GM23248 (cell line): ENCODE results near the gene RPRD1B. TPM values are rescaled to one million over a fixed set of nuclear protein-coding genes. Genes with fewer than 3 reads are reported as not detected.

Experiments used
- DNase-seq: peaks from one replicate; pipeline ENCODE4 v3.0.0-alpha.2; 2015
- H2AFZ ChIP-seq: fragments of 200-600 bp; sonication (generic); 2 replicates; pipeline ENCODE4 v1.6.1; 2016; ENCODE audit warnings: antibody characterized with exemption
- H3F3A ChIP-seq: fragments of 200-600 bp; sonication (generic); 2 replicates; pipeline ENCODE4 v1.6.1; 2016; ENCODE audit warnings: mild to moderate bottlenecking, antibody characterized with exemption, mixed run types; ENCODE audit not compliant: insufficient read depth
- H3K27ac ChIP-seq: fragments of 200-600 bp; sonication (generic); 2 replicates; pipeline ENCODE4 v1.5.1; 2016; ENCODE audit warnings: mild to moderate bottlenecking
- H3K27me3 ChIP-seq: fragments of 200-600 bp; sonication (generic); replicated peaks from 2 replicates; pipeline ENCODE4 v1.6.1; 2016; ENCODE audit warnings: mild to moderate bottlenecking; ENCODE audit not compliant: insufficient read depth
- H3K36me3 ChIP-seq: fragments of 200-600 bp; sonication (generic); 2 replicates; pipeline ENCODE4 v1.6.1; 2016; ENCODE audit warnings: low read depth, mild to moderate bottlenecking
- H3K4me1 ChIP-seq: fragments of 200-600 bp; sonication (generic); 2 replicates; pipeline ENCODE4 v1.6.1; 2016; ENCODE audit warnings: mild to moderate bottlenecking; ENCODE audit not compliant: insufficient read depth
- H3K4me2 ChIP-seq: fragments of 200-600 bp; sonication (generic); one replicate; pipeline ENCODE4 v1.6.1; 2016; ENCODE audit warnings: mild to moderate bottlenecking; ENCODE audit not compliant: unreplicated experiment
- H3K4me3 ChIP-seq: fragments of 200-600 bp; sonication (generic); 2 replicates; pipeline ENCODE4 v1.5.1; 2016; ENCODE audit warnings: mild to moderate bottlenecking
- H3K79me2 ChIP-seq: fragments of 200-600 bp; sonication (generic); 2 replicates; pipeline ENCODE4 v1.6.1; 2016; ENCODE audit warnings: mild to moderate bottlenecking; ENCODE audit not compliant: insufficient read depth
- H3K9ac ChIP-seq: fragments of 200-600 bp; sonication (generic); 2 replicates; pipeline ENCODE4 v1.6.1; 2016; ENCODE audit warnings: mild to moderate bottlenecking
- H3K9me2 ChIP-seq: fragments of 200-600 bp; sonication (generic); 2 replicates; pipeline ENCODE4 v1.6.1; 2016; ENCODE audit warnings: mixed run types, mild to moderate bottlenecking, moderate library complexity; ENCODE audit not compliant: insufficient read depth
- H3K9me3 ChIP-seq: fragments of 200-600 bp; sonication (generic); one replicate; pipeline ENCODE4 v1.6.1; 2017; ENCODE audit warnings: low read depth
- H4K20me1 ChIP-seq: fragments of 200-600 bp; sonication (generic); 2 replicates; pipeline ENCODE4 v1.6.0; 2016; ENCODE audit not compliant: insufficient read depth
- EZH2 ChIP-seq: fragments of 200-600 bp; sonication (generic); IDR thresholded peaks from 2 replicates; pipeline ENCODE4 v1.6.1; 2018; ENCODE audit warnings: antibody characterized with exemption, mild to moderate bottlenecking; ENCODE audit not compliant: insufficient read depth, poor library complexity, severe bottlenecking
- EZH2phosphoT487 ChIP-seq: fragments of 200-600 bp; sonication (generic); IDR thresholded peaks from 2 replicates; pipeline ENCODE4 v1.6.1; 2018; ENCODE audit warnings: antibody characterized with exemption, moderate library complexity, mild to moderate bottlenecking, low read depth; ENCODE audit not compliant: insufficient read depth
- WGBS, 2 experiments: methylation state at CpG; one replicate each; pipeline ENCODE4 v1.1.6; 2015 to 2017; ENCODE audit warnings: low lambda C conversion rate in 2 of 2, low coverage in 1 of 2; ENCODE audit errors: missing lambda C conversion rate in 2 of 2; 5-methylcytosine and 5-hydroxymethylcytosine counted together
- in situ Hi-C: fragments of 300-500 bp; cut with MboI; formaldehyde crosslinking; loops from 2 replicates; pipeline ENCODE4 v1.15.0; 2020
- polyA plus RNA-seq: library from polyadenylated mRNA; unstranded; fragments of >200 nt; fragmentation: Nextera tagmentation; extraction: Ambion mirVana; gene quantifications from 2 replicates; pipeline ENCODE4 v1.2.1, GENCODE V29; 2016
- total RNA-seq: library from RNA; depleted of rRNA; stranded (reverse); fragments of >200 nt; shearing (Covaris generic); gene quantifications from 2 replicates; pipeline ENCODE4 v1.2.3, GENCODE V29; 2014; rRNA removed

RPRD1B gene, protein sequence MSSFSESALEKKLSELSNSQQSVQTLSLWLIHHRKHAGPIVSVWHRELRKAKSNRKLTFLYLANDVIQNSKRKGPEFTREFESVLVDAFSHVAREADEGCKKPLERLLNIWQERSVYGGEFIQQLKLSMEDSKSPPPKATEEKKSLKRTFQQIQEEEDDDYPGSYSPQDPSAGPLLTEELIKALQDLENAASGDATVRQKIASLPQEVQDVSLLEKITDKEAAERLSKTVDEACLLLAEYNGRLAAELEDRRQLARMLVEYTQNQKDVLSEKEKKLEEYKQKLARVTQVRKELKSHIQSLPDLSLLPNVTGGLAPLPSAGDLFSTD
- total RNA-seq (13.5 and 19.6 TPM in 2 replicates), polyA plus RNA-seq (14.4 and 15.6 TPM in 2 replicates)

DNA sequence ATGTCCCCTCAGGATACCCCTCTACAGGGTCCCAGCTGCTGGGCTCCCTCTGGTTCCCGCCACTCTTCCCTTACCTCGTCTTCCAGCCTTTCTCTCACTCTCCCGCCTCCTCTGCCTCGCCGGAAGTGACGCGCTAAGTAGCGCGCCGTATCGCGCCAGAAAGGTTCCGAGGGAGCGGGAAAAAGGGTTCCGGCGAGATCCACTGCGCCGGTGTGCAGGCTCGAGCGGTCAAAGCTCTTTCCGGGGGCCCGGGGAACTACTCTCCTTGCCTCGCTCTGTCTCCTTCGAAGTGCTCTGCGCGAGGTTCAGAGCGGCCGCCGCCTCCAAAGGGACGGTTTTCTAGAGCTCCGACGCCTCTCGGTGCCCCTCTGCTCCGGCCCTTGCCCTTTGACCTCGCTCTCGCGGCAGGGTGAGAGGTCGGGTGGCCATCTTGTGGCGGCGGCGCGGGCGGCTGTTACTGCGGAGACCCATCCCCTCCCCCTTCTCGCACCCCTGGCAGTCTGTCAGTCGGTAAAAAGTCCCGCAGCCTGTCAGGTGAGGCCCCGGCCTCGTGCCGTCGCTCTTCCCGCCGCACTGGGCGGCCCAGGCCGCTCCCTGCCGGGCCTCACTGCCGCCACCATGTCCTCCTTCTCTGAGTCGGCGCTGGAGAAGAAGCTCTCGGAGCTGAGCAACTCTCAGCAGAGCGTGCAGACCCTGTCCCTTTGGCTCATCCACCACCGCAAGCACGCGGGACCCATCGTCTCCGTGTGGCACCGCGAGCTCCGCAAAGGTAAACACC is at the start of gene RPRD1B, which contains the start of gene TTI1:
Gene RPRD1B (plus strand): TSS at position 417 of the 778 bp plus-strand sequence. CDS start 202 bp downstream, at position 619.
Gene TTI1 (minus strand): TSS at position 127 of the 778 bp plus-strand sequence. CDS start 19,640 bp downstream, outside the sequence.
- peaks cover 17% of the 10 kb centered on the region for H3K4me1 ChIP-seq
- H3K27me3 ChIP-seq: no peaks in the 10 kb centered on the region
- peak within 1 kb of the TSS; percentile 98 for H3K4me2 ChIP-seq
- in situ Hi-C loops: no loop called here
- H3K27ac ChIP-seq: peak within 1 kb of the TSS; percentile 74
- peak within 1 kb of the TSS; percentile 97 for H3K9ac ChIP-seq
- 0 to 1% methylated on average over 65 of the region's 69 CpGs for WGBS, 2 experiments
- H3K36me3 ChIP-seq: peaks cover 4% of the 10 kb centered on the region; the same call in 1 of the 2 replicates
- TF ChIP-seq EZH2phosphoT487 (no peak), EZH2 (no peak)
- no peaks in the 10 kb centered on the region for H3K9me3 ChIP-seq
- H3K9me2 ChIP-seq: no peaks in the 10 kb centered on the region
- peak; percentile 96 for DNase-seq
- peaks cover 98% of the 10 kb centered on the region for H3K79me2 ChIP-seq
- H3F3A ChIP-seq: no peaks in the 10 kb centered on the region
- no peaks in the 10 kb centered on the region for H4K20me1 ChIP-seq
- H2AFZ ChIP-seq: peak within 1 kb of the TSS; percentile 96
- peak within 1 kb of the TSS; percentile 97 for H3K4me3 ChIP-seq

DNA sequence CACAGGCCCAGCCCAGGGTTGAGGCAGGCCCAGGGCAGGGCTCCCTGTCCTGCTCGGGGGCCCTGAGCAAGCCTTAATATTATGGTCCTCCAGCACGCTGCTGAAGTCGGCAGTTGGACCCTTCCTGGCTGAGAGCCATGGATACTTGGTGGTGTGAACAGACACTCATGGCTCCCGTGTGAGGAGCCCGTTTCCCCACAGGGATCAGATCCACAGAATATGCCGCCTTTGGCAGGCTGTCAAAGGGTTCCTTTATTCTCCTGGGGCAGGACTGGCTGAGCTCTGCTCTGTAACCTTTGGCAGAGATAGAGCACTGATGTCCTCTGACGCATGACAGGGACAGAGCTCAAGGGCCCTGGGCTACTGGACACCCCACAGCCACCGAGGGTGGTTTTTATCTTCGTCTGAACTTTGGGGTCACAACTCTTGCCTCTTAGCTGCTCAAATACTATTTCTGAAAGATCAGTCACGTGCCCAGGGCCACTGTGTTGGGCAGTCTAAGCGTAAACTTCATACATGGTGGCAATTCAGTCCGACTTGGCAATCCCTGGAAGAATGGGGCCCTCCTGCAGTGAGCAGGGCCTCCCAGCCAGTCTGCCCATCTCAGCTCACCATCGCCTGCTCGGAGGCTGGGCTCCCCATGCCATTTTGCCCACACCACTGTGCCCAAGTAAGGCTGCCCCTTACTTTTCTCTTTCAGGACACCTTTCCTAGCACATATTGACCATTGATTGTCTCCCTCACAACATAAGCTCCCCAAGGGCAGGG is 49.3 kb upstream of the RPRD1B start:
- Histone ChIP-seq H3K79me2 (no peaks in the 10 kb centered on the region), H3F3A (no peaks in the 10 kb centered on the region), H3K9me2 (no peaks in the 10 kb centered on the region), H3K4me2 (no peak overlapping the region), H3K4me1 (no peaks in the 10 kb centered on the region), H3K27ac (no peak overlapping the region), H3K36me3 (0 out of 2 replicates have a peak, but pooled peaks cover 6% of the 10 kb centered on the region), H3K4me3 (no peak overlapping the region), H3K9ac (no peak overlapping the region), H4K20me1 (no peaks in the 10 kb centered on the region), H2AFZ (no peak overlapping the region), H3K27me3 (no peaks in the 10 kb centered on the region), H3K9me3 (no peaks in the 10 kb centered on the region)
- TF ChIP-seq EZH2phosphoT487 (no peak), EZH2 (no peak)
- 73 to 75% methylated on average over 14 of the region's 14 CpGs for WGBS, 2 experiments
- DNase-seq: no peak
- in situ Hi-C loops: loop anchor here (25.0 kb wide), 1 partner anchor 722 kb away; the partner anchor contains the start of gene GHRH

DNA sequence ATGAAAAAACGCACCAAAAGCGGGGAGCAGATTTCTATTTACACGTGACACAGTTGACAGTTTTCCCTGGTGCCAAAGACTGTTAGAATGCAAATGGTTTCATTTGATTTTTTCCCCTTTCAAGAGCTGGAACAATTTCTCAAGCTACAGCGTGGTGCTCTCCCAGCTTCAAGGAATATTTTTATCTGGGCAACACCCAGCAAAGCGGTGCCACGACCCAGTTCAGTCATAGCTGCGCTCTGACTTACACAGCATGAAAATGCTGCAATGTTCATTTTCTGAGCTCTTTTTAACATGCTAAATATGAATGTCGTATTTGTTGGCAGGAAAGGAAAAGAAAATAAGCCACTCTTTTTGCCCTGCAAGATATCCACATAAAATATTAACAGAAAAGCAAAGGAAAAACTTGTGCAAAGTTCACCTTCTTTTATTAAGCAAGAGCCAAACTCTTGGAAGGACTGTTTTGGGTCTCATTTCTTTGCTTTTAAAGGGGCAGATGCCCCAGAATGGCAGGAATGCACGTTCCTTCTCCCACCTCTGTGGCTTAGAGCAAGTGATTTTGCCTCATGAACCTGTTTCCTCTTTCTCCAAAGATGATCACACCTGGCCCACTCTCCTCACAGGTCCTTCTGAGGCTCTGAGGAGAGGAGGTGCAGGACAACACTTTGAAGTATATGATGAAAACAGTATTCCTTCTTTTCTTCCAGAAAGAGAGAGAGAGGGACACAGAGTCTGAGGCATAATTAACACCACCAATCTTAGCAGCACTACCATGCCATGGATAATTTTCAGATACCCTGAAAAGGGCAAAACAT is 47.3 kb upstream of the RPRD1B start:
- no peaks in the 10 kb centered on the region for H3K79me2 ChIP-seq
- H3K4me2 ChIP-seq: no peak overlapping the region
- no peaks in the 10 kb centered on the region for H3K9me3 ChIP-seq
- no peak overlapping the region for H3K9ac ChIP-seq
- H3K27ac ChIP-seq: no peak overlapping the region
- 0 out of 2 replicates have a peak, but pooled peaks cover 6% of the 10 kb centered on the region for H3K36me3 ChIP-seq
- no peak for TF ChIP-seq EZH2
- no peak for TF ChIP-seq EZH2phosphoT487
- no peaks in the 10 kb centered on the region for H3K27me3 ChIP-seq
- H3K4me1 ChIP-seq: peaks cover 15% of the 10 kb centered on the region
- WGBS, 2 experiments: 70 to 72% methylated on average over 9 of the region's 9 CpGs
- H4K20me1 ChIP-seq: no peaks in the 10 kb centered on the region
- no peak overlapping the region for H2AFZ ChIP-seq
- no peaks in the 10 kb centered on the region for H3K9me2 ChIP-seq
- H3K4me3 ChIP-seq: no peak overlapping the region
- no peak for DNase-seq
- in situ Hi-C loops: loop anchor here (25.0 kb wide), 1 partner anchor 724 kb away; the partner anchor contains the start of gene GHRH
- peaks cover 9% of the 10 kb centered on the region; the same call in 1 of the 2 replicates for H3F3A ChIP-seq
